GM21786 (cell line): ENCODE results near the gene ASCC3.
"Not testable (repeated sequence)": the region's sequence is repeated elsewhere in the genome, so short reads cannot be mapped to it uniquely, and the experiment has no call there.

ENCODE experiments used
- ATAC-seq: cut with Tn5 transposase; IDR thresholded peaks from one replicate; pipeline ENCODE4 v1.9.1; 2021; ENCODE audit not compliant: unreplicated experiment

The ASCC3 gene

GRCh38 chr6:100670056-100670455 lies 211.1 kb downstream of the ASCC3 start:
- no peak for ATAC-seq

- peak; percentile 99 for ATAC-seq
These were observed 216.1 kb downstream of the ASCC3 start for GRCh38 chr6:100665041-100665380.

- ATAC-seq, result peak; percentile 28
These were observed 216.7 kb downstream of the ASCC3 start for GRCh38 chr6:100664274-100665040.

GRCh38 chr6:100663219-100663863 lies 217.8 kb downstream of the ASCC3 start:
- ATAC-seq, result no peak

GRCh38 chr6:100662264-100662663 lies 218.9 kb downstream of the ASCC3 start:
- no peak for ATAC-seq

GRCh38 chr6:100658486-100658885 lies 222.6 kb downstream of the ASCC3 start:
- ATAC-seq, result no peak

GRCh38 chr6:100657678-100658330 lies 223.3 kb downstream of the ASCC3 start:
- no peak for ATAC-seq

- ATAC-seq, result not testable (repeated sequence)
These were observed 240.0 kb downstream of the ASCC3 start for GRCh38 chr6:100641147-100641546.

GRCh38 chr6:100633096-100633777 lies 247.9 kb downstream of the ASCC3 start:
- no peak for ATAC-seq

- ATAC-seq, result no peak
These were observed 250.6 kb downstream of the ASCC3 start for GRCh38 chr6:100630536-100630935.

- no peak for ATAC-seq
These were observed 253.0 kb downstream of the ASCC3 start for GRCh38 chr6:100627911-100628758.

- ATAC-seq, result no peak
These were observed 254.4 kb downstream of the ASCC3 start for GRCh38 chr6:100626721-100627120.

- ATAC-seq, result no peak
These were observed 258.0 kb downstream of the ASCC3 start for GRCh38 chr6:100622907-100623692.

GRCh38 chr6:100620085-100620840 lies 260.9 kb downstream of the ASCC3 start:
- no peak for ATAC-seq

- ATAC-seq, result no peak
These were observed 262.8 kb downstream of the ASCC3 start for GRCh38 chr6:100618351-100618671.

GRCh38 chr6:100617633-100618350 lies 263.3 kb downstream of the ASCC3 start:
- peak; percentile 70 for ATAC-seq

- no peak for ATAC-seq
These were observed 266.2 kb downstream of the ASCC3 start for GRCh38 chr6:100614933-100615332.

GRCh38 chr6:100614386-100614785 lies 266.7 kb downstream of the ASCC3 start:
- ATAC-seq, result no peak

- ATAC-seq, result no peak
These were observed 267.5 kb downstream of the ASCC3 start for GRCh38 chr6:100613656-100614055.
